ENCODE measurements around the gene AIP.

DNA sequence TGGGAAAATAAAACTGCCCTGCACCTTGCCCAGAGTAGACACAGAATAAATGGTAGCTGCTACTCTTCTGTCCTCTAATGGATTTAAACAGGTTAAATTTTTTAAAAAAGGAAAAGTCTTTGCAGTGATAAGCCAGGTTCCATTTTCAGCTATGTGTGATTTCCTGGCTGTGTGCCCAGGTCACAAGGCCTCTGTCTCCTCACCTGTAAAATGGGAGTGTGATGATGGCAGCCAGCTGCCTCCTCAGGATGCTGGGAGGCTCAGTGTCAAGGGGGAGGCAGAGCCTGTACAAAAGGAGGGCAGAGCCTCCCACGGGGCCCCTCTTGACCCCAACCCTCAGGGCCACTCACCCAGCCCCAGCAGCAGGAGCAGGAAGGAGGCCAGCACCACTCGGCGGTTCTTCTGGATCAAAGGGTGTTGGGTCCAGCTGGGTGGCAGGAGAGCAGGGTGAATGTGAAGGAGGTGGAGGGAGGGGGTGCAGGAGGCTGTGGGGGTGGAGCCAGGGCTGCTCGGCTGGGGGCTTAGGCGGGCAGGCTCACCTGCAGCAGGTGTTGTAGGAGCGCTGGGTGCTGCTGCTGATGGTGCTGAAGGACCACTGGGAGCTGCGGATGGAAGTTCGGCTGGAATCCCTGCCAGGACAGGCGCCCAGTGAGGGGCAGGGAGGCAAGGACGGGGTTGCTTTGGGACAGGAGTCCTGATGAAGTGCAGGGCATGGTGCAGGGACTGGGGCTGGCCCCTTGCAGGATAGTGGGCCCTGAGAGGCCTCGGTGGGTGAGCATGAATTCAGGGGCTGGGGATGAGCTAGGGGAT lies 15.7 kb upstream of the AIP start:
- TF ChIP-seq, protein P1, sequence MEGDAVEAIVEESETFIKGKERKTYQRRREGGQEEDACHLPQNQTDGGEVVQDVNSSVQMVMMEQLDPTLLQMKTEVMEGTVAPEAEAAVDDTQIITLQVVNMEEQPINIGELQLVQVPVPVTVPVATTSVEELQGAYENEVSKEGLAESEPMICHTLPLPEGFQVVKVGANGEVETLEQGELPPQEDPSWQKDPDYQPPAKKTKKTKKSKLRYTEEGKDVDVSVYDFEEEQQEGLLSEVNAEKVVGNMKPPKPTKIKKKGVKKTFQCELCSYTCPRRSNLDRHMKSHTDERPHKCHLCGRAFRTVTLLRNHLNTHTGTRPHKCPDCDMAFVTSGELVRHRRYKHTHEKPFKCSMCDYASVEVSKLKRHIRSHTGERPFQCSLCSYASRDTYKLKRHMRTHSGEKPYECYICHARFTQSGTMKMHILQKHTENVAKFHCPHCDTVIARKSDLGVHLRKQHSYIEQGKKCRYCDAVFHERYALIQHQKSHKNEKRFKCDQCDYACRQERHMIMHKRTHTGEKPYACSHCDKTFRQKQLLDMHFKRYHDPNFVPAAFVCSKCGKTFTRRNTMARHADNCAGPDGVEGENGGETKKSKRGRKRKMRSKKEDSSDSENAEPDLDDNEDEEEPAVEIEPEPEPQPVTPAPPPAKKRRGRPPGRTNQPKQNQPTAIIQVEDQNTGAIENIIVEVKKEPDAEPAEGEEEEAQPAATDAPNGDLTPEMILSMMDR (IDR thresholded peaks at IDR 0.05) = no peak
- no peak for TF ChIP-seq POLR2A (IDR thresholded peaks at IDR 0.05)
